ENCODE measurements around the gene SGMS2. TPM values are rescaled to one million over a fixed set of nuclear protein-coding genes. Genes with fewer than 3 reads are reported as not detected.

The SGMS2 gene
- total and polyA plus RNA-seq, 10 donors, result 0.20 to 35.5 (median 4.9) TPM

Small RNA genes lying within 50 kb of the gene (small RNA-seq; reads per million reads assigned to genes)
- gene RNU6-733P, result 0 reads per million in 4 donors

Other genes starting within 250 kb of the SGMS2 start
- 10 to 100 TPM; 26.2 to 73.8 (median 27.4) TPM for gene PAPSS1, start 104.7 kb upstream of the SGMS2 start, total RNA-seq
- gene PAPSS1, start 104.7 kb upstream of the SGMS2 start, polyA plus RNA-seq, result 10 to 100 TPM; 22.7 to 24.6 (median 23.4) TPM
- 10 to 100 TPM; 10.4 to 14.0 (median 12.5) TPM for gene CYP2U1, start 106.6 kb downstream of the SGMS2 start, total RNA-seq
- 1 to 10 TPM; 5.5 to 6.2 (median 5.9) TPM for gene CYP2U1, start 106.6 kb downstream of the SGMS2 start, polyA plus RNA-seq
- gene HADH, start 165.0 kb downstream of the SGMS2 start, total RNA-seq, result 10 to 100 TPM; 24.4 to 39.9 (median 27.6) TPM
- 10 to 100 TPM; 30.3 to 31.5 (median 31.3) TPM for gene HADH, start 165.0 kb downstream of the SGMS2 start, polyA plus RNA-seq